ENCODE data around the gene LYPLAL1.
"Not testable (repeated sequence)": the region's sequence is repeated elsewhere in the genome, so short reads cannot be mapped to it uniquely, and the experiment has no call there.

LYPLAL1 gene

DNA sequence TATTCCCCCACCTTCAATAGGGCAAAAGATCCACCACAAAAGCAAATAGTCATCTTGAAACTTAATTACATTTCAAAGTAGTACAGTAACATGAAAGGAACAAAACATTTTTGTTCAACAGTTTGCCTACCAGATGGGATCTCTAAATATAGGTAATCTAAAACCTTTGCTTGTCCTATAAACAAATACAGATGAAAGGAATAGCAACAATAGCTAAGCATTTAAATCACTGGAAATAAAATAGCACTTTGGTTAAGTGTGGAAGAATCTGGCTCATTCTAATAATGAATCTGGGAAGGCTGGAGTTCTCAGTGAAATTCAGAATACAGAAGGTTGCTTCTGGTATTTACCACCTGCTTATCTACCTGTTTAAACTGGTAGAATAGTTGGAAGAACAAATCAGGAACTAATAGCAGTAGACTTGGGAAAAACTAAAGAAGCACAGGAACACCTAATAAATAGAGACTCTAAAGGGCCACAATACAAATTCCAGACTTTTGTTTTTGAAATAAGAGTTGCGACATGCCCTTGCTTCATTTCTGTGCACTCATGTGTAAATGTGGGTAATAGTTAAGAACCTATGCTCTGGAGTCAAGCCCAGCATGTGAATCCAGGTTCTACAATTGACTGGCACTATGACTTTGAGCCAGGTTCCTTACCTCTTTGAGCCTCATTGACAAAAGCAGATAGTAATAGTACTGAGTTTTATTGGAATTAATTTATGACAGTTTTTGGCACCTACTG lies 2.3 kb upstream of the LYPLAL1 start:
- DNase-seq, result no peak

DNA sequence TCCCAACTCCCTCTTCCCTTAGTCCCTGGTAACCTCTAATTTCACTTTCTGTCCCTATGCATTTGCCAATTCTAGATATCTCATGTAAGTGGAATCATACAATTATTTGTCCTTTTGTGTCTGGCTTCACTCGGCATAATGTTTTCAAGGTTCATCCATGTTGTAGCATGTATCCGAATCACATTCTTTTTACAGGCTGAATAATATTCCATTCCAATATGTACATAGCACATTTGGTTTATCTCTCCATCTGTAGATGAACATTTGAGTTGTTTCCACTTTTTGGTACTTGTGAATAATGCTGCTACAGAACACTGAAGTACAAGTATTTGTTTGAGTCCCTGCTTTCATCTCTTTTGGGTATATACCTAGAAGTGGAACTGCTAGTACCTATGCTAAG lies 857 bp upstream of the LYPLAL1 start:
- no peak for DNase-seq

DNA sequence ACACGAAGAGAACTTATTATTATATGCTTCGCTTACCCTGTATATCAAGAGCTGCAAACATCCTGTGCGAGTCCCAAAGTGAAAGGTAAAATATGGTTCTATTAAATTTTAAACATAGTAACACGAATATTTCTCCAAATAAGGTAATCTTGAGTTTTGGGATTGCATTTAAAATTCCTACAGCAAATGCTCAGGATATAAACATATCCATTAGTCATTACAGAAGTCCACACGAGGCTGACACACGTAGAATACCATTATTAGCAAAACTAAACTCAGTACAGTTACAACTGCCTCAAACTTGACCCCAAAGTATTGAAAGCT lies 282 bp upstream of the LYPLAL1 start:
- DNase-seq, result no peak

DNA sequence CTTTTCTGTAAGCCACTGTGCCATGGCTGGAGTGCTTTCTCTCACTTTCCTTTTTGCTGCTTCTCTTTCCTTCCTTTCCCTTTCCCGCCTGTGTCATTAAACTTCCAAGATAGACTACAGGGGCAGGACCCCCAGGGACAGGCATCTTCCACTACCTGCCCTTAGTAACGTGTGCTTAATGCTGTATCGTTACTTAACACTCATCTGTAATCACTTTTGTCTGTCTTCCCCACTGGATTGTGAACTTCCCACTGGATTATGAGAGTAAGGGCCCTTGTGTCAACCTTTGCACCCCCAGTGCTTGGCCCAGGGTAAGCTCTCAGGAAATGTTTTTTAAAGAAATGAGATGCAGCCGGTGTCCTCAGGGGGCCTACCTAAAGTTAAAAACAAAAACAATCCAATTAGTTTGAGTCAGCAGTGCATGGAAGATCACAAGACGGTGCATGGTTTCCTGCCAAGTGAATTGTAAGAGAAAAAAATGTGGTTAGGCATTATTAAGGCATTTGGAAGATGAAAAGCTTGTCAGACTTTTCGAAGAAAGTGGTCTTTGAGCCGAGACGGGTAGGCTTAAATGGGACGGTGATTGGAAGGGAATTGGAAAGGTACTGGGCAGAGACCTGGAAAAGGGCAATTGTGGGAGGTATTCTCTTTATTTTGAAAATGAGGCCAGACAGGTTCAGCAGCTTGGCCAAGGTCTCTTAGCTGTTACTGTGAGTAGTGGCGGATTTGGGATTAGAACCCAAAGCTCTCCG lies 958 bp downstream of the LYPLAL1 start:
- DNase-seq, result peak; percentile 44

DNA sequence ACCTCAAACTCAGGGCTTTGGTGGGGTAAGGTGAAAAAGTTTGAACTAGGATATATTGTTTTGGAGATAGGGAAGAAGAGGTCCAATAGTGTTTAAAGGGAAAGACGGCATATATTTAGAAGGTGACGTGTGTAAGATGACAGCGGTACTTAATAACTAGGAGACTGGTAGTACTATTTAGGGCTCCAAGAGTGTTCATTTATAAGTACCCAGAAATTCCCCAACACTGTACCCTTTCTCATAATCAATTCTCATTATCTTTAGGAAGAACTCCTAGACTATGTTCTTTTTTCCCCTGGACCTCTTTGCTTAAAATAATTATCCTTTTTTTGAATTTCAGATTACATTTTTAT lies 1.5 kb downstream of the LYPLAL1 start:
- DNase-seq, result no peak

DNA sequence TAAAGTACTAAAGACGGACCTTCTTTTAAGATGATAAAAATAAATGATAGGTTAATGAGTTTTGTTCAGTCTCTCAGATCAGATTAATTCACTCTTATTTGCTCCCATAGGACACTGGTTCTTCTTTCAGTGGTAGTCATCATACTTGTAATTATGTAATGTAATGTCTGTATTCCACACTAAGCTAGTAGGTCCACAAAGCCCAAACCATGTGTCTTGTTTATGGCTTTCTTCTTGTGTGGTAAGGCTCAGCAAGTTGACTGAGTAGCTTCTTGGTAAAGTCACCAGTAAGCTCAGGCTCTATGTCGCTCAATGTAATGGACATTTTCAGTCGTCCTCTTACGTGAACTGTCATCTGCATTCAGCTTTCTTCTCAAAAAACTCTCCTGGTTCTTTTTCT lies 2.5 kb downstream of the LYPLAL1 start:
- no peak for DNase-seq

DNA sequence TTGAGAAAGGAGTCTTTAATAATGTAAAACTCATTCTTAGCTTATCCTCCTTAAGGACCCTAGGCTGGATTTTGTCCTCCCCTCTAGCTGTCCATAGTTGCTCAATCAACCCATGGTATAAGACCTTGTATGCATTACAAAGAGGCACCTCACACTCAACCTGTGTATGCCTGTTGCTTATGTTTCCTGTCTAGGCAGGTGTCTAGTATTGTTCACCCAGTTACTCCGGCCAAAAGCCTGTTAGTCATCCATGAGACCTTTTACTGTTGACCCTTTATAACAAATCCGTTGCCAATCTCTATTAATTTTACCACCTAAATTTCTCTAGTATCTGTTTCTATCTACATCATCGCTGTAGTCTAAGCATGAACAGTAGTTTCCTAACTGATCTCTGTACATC lies 3.7 kb downstream of the LYPLAL1 start:
- no peak for DNase-seq

DNA sequence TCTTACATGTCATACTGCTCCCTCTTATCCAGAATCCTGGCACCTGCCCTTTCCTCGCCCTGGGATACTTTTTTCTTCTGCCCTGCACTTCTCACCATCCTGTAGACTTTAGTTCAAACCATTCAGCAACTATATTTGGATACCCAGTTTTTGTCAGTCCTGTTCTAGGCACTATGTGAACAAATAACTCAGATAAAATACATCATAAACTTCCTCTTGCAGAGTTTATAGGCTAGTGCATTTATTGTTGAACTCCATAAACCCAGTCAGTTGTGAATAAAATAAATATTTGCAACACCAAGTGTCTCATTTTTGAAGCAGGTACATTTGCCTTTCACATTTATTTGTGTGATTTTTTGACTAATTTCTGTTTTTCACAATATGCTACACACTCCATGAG lies 4.3 kb downstream of the LYPLAL1 start:
- DNase-seq, result no peak

DNA sequence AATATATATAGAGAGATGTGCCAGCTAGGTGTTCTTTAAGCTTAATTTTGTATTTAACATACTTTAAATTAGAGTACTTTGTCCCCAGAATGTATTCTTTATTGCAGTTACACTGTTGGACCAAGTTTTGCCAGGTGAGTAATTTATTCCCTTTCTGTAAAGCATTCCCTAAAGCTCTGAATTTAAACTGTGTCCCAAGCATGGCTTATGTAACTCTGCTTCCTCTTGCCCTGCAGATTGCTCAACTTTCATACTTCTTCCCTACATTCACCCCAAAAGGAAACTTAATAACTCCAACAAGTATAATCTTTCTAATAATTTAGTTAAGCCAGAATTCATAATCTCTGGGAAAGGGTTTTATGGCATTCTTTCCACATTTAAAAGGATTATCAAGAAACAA lies 5.6 kb downstream of the LYPLAL1 start:
- DNase-seq, result no peak

DNA sequence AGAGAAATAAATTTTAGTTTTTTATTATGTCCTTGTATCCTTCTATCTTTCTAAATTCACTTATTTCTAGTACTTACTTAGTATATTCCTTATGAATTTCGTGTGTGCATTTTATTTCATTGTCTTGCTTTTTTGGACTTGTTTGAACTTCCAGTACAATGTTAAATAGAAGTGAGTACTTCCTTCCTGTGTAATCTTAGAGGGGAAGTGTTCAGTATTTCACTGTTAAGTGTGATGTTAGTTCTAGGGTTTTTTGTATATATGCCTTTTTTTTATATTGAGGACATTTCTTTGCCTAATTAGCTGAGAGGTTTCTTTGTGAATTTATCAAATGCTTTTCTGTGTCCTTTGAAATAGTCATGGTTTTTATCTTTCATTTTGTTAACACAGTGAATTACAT lies 10.7 kb downstream of the LYPLAL1 start:
- no peak for DNase-seq

DNA sequence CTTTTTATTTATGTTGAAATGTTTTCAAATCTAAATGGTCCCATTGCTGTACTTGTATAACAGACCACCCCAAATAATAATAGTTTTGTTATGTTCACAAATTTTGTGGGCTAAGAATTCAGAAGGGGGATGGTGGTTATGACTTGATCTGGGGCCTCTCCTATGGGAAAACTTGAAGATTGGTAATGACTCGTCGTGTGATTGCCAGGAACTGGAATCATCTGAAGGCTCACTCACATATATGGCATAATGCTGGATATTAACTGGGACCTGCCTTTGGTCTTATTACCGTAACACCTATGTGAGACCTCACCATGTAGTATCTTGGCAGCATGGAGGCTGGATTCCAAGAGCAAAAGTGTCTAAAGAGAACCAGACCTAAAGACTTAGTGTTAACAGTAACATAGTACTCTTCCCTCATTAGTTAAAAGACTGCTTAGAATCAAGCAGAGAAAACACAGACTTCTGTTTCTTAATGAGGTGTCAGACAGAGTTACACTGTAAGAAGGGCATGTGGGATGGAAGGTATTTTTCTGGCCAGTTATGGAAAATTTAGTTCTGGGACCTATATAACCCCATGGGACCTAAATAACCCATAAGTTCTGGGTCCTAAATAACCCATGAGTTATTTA lies 11.9 kb downstream of the LYPLAL1 start:
- no peak for DNase-seq

DNA sequence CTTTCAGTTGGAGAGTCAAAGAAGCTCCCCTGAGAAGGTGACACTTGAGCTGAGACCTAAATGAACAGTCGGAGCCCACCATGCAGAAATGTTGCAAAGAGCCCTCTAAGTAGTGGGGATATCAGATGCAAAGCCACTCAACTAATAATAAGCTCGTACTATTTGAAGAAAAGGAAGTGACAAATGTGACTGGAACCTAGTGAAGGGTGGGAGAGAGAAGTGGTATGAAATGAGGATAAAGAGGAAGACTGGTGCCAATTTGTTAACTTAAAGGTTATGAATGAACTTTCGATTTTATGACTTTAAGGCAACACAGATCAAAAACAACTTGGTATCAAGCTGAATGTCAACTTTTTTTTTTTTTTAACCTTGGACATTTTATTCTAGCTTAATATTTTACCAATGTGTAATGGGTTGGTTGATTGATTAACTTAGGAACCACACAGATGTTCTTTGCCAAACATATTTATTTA lies 14.7 kb downstream of the LYPLAL1 start:
- no peak for DNase-seq

DNA sequence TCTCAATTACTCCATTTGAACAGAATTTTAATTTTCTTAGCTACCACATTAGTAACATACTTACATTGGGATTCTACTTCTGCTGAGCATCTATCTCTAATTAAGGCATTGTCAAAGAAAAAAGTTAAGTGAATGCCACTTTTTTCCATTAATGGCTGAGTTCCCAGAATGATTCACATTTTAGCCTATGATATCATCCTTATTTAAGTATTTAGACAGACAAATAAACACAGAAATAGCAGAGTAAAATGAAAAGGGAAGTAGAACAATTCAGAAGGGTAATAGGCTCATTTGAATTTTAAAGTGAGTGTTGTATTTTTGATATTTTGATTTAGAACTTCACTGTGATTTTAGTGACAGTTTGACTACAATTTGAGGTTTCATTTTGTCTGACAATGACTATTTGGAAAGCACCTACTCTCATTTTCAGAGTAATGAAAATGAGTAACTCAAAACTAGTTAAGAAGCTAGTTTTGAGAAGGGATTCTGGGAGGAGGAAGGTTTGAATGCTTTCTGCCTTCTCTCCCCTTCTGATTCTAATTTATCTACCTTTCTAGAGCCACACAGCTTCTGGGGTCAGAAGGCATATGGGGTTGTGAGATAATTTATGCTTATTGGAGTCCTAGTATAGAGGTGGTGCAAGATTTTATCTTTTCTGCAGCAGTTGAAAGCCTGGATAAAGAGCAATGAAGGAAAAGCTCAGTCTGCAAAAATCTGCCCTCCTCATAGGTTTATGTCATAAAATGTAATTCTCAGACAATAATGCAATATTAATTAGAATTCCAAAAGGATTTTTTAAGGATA lies 15.5 kb downstream of the LYPLAL1 start:
- no peak for DNase-seq

DNA sequence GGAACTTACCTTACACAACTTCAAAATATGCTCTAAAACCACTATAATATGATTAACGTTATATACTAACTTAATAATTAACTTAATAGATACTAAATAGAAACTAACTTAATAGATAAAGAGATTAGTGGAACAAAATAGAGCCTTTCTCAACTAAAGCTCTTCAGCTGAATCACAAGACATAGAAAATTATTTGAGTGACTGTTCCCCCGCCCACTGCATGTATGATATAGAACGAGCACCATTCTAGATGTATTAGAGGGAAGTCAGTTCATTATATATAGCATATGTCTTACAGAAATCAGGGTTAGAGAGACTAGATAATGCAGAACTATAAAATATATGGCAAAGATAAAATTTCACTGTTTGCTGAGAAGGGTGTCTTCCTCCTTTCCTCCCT lies 16.3 kb downstream of the LYPLAL1 start:
- DNase-seq, result no peak

DNA sequence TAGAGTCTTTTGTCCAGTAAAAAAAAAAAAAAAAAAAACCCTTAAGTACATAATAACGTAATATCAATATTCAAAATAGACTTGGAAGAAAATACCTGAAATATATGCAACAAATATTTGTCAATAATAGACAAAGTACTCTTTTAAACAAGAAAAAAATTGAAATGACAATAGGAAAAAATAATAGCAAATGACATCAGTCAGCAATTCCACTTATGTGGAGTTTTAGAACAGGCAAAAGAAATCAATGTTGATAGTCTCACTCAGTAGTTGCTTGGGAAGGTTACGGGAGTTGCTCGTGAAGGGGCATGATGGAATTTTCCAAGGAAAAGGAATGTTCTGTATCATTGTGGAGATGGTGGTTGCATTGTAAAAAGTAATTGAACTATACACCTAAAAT lies 16.9 kb downstream of the LYPLAL1 start:
- DNase-seq, result no peak

DNA sequence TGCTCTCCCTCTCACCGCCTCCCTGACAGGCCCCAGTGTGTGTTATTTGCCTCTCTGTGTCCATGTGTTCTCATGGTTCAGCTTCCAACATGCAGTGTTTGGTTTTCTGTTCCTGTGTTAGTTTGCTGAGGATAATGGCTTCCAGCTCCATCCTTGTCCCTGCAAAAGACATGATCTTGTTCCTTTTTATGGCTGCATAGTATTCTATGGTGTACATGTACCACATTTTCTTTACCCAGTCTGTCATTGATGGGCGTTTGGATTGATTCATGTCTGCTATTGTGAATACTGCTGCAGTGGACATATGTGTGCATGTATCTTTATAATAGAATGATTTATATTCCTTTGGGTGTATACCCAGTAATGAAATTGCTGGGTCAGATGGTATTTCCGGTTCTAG lies 22.2 kb downstream of the LYPLAL1 start:
- DNase-seq, result not testable (repeated sequence)

DNA sequence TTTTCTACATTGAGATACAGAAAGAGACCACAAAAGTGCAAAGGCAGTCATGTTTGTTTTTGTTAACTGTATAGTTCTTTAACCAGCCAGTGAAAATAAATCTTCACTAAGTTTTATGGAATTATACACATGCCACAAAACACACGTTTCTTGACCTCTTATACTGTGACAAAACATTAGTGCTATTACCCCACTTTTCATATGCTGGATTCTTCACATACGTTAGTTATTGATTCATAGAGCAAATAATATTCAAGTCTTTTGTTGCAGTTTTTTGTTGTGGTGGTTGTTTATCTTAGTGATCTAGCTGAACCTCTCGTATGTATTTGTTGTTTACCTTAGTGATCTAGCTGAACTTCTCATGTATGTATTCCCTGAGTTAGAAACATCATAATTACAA lies 28.0 kb downstream of the LYPLAL1 start:
- no peak for DNase-seq

DNA sequence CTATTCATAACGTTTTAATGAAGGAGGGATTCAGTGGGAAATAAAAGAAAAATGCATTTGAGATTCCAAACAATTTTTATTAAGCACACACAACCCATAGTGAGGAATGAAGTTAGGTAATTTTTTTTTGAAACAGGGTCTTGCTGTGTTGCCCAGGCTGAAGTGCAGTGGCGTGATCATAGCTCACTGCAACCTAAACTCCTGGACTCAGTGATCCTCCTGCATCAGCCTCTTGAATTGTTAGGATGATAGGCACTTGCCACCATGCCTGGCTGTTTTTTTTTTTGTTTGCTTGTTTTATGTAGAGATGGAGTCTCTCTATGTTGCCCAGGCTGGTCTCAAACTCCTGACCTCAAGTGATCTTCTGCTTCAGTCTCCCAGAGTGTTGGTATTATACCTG lies 28.9 kb downstream of the LYPLAL1 start:
- no peak for DNase-seq

DNA sequence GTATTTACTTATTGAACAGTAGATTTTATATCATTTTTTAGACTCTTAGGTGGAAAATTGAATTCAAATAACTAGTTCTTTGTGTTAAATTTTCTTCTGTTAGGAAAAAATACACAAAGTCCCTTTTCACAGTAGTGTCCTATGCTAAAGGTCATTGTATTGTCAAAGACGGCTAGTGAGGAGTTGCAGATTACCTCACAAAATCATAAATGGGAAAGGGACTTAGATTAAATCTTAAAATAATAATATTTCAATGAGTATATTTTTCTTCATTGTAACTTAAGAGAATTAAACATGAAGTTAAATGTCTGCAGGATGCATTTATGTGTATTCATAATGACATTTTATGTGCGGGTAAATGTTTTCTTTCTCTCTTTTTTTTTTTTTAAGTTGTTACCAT lies 32.7 kb downstream of the LYPLAL1 start:
- DNase-seq, result no peak

DNA sequence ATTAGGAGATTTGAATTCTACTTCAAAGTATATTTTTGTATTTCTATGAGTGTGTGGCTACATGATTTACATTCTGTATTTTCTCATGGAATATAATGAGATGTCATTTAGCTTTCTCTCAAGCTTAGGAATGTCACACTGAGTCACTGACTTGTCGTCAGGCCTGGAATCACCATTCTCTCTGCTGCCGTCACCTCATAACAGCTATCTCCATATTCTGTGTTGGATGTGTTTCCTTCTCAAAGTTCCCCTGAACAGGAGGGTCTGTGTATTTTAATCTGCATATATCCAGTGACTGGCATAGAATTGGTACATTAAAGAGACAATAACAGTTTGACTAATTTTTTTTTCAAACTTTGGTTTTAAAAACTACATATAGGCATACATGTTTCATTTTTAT lies 35.9 kb downstream of the LYPLAL1 start:
- DNase-seq, result no peak

DNA sequence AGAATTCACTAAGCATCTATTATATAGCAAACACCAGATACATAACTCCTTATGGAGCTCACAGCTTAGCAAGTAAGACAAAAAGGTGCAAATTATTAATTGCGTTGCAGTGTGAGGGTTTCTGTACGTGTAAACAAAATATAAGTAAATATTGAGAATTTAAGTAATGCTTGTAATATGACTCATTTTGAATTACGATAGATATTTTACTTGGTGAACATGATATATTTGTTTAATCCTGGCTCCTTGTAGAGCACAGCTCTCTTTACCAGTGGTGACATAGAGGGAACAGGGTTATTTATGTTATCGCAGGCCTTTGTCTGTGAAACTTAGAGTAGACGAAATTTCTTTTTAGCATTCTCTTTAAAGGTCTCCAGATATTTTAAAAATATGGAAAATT lies 36.4 kb downstream of the LYPLAL1 start:
- DNase-seq, result no peak

DNA sequence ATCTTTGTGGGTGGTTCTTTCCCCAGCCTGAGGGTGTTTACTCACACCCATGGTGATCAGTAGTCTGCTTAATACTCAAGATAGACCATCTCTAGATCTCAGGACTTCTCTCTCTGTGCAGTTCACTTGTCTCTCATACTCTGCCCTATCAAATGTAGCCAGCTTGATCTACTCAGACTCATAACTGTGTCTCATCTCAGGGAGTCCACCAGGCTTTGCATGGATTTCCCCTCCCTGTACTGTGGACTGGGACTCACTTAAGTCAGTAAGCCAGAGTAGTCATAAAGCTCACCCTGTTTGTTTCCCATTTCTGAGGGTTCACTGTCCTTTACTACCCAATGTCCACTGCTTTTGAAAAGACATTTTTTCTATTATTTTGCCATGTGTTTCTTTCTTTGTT lies 41.8 kb downstream of the LYPLAL1 start:
- DNase-seq, result no peak

DNA sequence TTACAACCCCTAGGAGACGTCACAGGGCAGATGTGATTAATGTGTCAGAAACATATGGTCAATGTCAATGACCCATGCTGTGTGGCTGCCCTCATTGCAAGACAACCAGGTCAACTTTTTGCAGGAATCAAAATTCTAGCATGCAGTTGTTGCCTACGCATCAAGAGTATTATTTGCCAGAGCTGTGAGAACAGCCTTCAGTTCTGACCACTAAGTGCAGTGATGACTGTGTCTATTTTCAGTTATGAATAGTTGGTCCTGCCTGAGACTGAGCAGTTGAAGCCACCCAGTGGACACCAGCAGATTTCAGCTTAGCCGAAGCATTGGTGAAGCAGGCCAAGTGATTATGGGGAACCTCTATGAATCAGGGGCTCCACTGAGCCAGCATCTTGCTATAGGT lies 47.3 kb downstream of the LYPLAL1 start:
- no peak for DNase-seq

DNA sequence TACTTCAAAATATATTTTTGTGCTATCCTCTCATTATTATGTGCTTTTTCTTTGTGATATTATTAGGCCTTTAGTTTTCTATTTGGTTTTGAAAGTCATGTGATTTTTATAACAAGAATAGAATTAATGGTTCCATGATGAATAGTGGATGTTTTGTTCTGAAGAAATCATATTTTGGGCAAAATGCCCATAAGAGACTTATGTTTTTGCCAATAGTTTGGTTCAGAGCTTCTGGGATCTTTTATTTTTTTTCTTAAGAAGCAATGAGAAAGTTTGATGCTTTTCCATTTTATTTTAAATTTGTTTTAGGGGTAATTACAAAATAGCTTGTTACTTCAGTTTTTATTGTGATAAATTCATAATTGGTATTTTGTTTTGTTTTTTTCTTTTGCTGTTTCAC lies 49.8 kb downstream of the LYPLAL1 start:
- DNase-seq, result no peak
